Fibroblast of skin of scalp (primary cell): ENCODE results near the gene UGT2A2. TPM values are rescaled to one million over a fixed set of nuclear protein-coding genes. Genes with fewer than 3 reads are reported as not detected.
"Not testable (repeated sequence)": the region's sequence is repeated elsewhere in the genome, so short reads cannot be mapped to it uniquely, and the experiment has no call there.

Source experiments
- DNase-seq: peaks from one replicate; pipeline ENCODE4 v3.0.0-alpha.2; 2013
- polyA plus RNA-seq, 2 experiments: library from polyadenylated mRNA; unstranded; fragments of 120-200 nt; gene quantifications; one replicate each; pipeline ENCODE4 v1.2.1, GENCODE V29; 2013; ENCODE audit not compliant: insufficient read length in 2 of 2

The UGT2A2 gene
- not detected for polyA plus RNA-seq (2013, experiment 1 of 2; ENCODE audit: insufficient read length)
- polyA plus RNA-seq (2013, experiment 2 of 2; ENCODE audit: insufficient read length), result not detected

DNA sequence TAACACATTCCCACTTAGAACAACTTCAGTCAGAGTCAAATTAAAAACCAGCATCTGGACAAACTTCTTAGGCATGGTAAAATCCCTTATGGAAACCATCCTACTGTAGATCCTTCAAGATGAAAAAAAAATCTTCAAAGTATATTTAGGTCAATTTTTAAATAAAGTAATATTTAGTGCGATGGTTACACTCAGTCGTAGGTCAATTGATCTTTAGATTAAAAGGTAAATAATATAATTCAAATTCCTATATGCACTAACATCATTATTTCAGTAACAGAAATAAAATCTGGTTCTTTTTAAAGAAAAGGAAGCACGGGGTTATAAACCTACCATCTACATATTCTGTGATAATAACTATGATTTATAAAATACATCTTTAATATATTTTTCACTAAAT is at the start of gene UGT2A2:
Gene UGT2A2 (minus strand): TSS at position 101 of the 400 bp plus-strand sequence. CDS start 2 bp downstream, at position 99.
- no peak for DNase-seq

DNA sequence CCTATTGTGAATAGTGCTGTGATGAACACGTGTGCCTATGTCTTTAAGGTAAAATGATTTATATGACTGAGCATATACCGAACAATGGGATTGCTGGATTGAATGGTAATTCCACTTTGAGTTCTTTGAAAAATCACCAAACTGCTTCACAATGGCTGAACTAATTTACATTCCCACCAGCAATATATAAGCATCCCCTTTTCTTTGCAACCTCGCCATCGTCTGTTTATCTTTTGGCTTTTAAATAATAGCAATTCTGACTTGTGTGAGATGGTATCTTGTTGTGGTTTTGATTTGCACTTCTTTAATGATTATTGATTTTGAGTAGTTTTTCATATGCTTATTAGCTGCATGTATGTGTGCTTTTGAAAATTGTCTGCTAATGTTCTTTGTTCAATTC is 45.4 kb upstream of the UGT2A2 start:
- DNase-seq, result no peak

DNA sequence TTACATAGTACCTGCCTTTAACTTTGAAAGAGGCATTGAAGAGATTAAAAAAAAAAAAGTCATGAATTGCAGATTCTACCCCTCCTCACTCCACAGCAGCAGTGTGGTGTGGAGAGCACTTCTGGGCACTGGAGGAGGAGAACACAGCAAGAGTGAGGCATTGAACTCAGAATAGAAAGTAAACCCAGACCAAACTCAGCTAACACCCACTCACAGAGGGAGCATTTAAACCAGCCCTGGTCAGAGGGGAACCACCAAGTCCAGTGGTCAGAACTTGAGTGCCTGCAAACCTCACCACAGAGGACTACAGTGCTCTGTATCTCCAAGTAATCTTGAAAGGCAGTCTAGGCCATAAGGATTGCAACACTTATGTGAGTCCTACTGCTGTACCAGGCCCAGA is 29.2 kb upstream of the UGT2A2 start:
- DNase-seq, result no peak

DNA sequence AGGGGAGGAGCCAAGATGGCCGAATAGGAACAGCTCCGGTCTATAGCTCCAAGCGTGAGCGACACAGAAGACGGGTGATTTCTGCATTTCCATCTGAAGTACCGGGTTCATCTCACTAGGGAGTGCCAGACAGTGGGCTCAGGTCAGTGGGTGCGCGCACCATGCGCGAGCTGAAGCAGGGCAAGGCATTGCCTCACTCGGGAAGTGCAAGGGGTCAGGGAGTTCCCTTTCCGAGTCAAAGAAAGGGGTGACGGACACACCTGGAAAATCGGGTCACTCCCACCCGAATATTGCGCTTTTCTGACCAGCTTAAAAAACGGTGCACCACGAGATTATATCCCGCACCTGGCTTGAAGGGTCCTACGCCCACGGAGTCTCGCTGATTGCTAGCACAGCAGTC is 24.6 kb upstream of the UGT2A2 start:
- not testable (repeated sequence) for DNase-seq

DNA sequence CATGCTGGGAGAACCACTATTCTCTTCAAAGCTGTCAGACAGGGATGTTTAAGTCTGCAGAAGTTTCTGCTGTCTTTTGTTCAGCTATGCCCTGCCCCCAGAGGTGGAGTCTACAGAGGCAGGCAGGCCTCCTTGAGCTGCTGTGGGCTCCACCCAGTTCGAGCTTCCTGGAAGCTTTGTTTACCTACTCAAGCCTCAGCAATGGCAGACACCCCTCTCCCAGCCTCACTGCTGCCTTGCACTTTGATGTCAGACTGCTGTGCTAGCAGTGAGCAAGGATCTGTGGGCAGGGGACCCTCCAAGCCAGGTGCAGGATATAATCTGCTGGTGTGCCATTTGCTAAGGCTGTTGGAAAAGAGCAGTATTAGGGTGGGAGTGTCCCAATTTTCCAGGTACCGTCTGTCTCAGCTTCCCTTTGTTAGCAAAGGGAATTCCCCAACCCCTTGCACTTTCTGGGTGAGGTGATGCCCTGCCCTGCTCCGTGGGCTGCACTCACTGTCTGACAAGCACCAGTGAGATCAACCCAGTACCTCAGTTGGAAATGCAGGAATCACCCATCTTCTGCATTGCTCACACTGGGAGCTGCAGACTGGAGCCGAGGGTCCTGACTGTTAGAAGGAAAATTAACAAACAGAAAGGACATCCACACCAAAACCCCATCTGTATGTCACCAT is 21.8 kb upstream of the UGT2A2 start:
- not testable (repeated sequence) for DNase-seq

DNA sequence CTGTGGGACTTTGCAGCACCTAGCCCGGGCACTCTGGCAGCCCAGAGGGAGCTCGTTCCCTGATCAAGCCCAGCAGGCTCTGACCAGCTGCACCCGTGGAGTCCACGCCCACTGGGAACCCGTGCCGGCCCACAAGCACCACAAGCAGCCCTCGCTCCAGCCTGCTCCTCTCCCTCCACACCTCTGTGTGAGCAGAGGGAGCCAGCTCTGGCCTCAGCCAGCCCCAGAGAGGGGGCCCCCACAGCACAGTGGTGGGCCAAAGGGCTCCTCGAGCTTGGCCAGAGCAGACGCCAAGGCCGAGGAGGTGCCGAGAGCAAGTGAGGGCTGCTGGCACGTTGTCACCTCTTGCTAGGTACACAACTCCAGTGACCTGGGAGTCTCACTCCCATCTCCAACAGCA is 18.7 kb upstream of the UGT2A2 start:
- no peak for DNase-seq

DNA sequence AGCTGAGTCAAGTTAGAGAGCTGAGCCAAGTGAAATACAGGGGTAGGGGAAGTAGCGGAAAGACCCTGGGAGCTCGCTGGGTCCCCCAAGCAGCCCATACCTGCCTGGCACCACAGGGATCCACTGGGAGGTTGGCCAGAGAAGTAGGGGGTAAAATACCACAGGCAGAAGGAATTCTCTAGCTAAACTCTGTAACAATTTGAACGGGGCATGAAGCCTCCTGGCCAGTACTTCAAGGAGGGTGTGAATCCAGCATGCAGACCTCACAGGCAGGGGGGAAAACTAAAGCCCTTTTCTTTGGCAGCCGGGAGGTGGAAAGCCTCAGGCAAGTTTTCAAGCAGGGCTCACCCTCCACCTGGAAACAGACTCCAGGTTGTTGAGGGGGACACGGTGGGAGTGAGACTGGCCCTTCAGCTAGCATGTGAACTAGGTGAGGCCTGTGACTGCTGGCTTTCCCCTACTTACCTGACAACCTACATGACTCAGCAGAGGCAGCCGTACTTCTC is 17.3 kb upstream of the UGT2A2 start:
- no peak for DNase-seq

DNA sequence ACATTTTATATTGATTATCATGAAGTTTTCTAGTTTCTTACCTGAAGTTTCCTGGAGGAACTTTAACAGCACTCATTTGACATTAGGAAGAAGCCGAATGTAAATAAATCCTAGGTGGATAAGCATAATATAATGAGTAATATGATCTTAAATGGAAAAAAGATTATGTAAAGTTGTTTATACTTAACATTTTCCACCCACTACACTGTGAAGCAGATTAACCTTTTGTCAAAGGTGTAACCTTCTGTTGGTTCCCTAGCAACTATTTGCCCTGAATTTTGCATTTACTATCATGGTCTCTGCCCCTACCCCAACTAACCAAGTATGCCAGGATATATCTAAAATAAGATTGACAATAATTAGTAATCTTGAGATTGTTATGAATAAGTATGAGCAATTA is 13.7 kb upstream of the UGT2A2 start, which contains the start of gene UGT2A1:
Gene UGT2A1 (minus strand): TSS at position 101 of the 400 bp plus-strand sequence. CDS start 5,603 bp downstream, outside the sequence.
- no peak for DNase-seq

DNA sequence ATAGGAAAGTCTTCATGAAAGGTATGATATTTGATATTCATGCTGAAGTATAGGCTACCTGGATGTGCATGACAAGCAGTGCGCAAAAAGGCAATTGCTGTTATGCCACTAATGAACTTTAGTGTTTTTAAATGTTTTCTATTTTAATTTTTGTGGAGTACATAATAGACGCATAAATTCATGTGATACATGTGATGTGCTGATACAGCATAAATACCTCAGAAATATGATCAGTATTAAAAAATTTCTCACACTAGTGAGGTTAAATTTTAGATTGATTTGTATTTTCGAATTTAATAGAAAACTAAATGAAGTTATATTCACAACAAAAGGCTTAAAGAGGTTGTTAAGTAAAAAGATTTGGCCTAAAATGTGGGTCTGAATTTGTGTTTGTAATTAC is 11.4 kb upstream of the UGT2A2 start:
- DNase-seq, result no peak

DNA sequence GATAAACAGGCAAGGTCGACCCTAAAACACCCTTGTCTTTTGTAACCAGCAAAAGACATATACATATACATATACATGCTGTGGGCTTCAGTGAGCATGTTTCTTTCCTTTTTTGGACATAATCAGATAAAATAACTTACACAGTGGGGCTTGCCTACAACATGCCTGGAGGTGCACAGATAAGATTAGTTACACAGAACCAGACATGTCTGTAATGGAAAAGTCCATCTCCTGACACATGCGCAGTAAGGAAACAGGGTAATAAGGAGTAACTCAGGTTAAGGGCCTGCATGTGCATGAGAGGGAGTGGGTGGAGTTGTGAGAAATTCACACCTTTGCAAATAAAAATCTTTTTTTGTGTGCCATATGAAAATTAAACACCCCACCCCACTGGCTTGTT is 10.2 kb upstream of the UGT2A2 start:
- no peak for DNase-seq

DNA sequence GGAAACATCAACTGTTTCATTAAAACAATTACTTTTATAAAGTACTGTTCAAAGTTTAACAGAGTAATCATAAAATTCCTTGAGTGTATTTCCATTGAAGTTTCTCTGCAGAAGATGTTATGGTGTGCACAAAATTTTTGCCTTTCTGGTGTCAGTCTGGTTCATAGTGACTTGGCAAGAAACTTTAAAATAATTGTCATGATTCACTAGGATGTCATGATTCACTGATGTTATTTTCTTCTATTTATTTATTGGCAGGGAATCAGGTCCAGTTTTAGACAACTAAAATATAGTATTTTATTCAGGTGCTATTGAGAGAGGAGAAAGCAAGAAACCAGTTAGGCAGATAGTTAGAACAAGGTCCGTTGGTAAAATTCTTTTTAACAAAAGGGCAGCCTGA is 9.8 kb upstream of the UGT2A2 start:
- no peak for DNase-seq

DNA sequence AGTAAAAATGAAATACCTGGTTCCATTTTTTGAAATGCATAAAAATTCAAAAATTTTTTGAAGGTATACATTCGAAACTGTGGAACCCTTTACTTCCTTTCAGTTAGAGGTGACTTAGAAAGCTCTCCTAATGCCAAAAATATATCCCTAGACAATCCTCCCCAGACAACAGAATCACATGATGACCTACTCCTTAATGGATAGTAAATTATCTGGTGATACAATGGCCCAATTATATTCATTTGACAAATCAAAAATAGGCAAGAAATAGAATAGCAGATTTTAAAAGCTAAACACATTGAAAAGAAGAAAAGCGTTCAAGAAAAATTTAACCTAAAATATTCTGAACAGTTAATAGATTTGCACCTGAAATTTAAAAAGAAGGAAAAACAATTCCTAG is 3.5 kb upstream of the UGT2A2 start:
- no peak for DNase-seq

DNA sequence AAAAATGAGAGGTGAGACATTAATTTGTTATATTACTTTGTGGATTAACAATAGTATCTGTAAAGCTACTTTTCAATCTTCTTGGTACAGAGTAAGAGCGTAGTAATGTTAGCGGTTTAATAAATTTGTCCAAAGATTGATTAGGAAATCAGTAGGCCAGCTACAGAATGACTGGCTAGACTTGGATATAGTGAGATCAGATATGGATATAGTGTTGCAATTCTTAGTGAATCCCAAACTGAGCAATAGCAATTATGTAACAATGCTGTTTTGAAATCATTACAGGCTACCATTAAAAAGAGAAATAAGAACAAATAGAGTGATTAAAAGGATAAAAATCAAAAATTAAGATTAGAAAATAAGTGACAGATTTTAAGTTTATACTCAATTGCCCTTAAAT is 847 bp upstream of the UGT2A2 start:
- no peak for DNase-seq

DNA sequence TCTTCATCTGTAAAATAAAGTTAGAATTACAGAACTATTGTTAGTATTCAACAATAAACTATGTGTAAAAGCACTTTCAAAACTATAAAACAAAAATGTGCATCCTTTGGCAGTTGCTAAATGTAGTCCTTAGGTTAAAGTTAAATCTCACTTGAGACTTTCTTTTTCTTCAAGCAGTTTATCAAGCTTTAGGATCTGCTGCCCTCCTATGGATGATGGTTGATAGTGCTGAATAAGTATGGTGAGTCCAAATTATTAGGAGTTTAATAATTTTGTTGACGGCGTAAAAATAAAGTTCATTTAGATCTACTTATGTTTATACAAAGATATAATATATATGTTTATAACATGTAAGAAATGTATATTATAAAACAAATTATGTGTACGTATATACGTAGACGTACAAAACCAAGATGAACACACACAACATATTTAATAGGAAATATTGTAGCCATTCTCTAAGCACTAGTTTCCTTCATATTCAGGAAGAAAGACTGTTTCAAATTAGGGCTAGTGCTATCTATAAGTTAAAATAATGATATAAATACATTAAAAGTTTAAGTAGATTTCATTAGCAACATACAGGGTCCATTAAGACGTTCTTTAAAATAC is 22.3 kb downstream of the UGT2A2 start:
- peak; percentile 28 for DNase-seq

DNA sequence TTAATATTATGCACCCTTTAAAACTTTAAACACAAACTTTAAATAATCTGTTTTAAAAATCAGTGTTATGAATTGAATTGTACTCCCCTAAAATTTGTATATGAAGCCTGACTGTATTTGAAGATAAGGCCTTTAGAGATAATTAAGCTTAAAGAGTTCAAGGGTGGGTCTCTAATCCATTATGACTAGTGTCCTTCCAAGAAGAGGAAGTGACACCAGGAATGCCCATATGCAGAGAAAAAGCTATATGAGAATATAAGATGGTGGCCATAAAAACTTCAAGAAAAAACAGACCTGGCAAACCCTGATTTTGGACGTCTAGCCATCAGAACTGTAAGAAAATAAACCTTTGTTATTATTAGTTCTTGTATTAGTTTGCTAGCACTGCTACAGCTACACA is 29.0 kb downstream of the UGT2A2 start:
- DNase-seq, result no peak

DNA sequence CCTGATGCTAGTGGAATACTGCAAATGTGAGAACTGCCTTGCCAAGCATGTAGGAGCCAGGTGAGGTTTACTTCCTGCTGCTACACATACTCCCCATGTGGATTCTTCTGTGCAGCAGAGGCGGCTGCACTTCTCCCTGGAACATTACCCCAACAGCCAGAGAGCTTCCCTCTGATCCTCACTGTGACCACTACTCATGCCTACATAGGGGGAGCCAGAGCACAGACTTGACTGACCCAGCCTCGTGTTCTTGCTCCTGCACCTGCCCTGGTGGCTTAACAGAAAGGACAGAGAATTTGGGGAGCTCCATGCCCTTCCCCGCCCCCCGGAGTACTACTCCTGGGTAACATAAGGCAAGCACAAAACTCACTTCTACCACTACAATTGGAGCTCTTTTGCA is 38.4 kb downstream of the UGT2A2 start:
- no peak for DNase-seq

DNA sequence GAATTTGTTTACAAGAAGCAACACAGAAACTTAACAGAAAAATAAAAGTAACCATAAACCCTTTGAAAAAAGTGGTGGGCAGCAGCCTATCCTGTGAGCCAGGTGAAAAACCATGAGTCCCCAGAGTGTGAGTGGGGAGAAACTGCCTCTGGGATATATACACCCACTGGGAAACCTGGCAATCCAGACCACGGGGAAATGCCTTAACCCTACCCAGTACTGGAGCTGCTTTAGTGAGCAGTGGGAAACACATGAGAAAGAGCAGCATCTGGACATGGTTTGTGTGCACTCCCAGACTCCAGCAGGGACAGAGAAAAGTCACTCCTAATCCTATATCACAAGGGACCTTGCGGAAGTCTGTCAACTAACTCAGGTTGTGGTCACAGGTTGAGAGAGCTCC is 39.4 kb downstream of the UGT2A2 start:
- DNase-seq, result no peak

DNA sequence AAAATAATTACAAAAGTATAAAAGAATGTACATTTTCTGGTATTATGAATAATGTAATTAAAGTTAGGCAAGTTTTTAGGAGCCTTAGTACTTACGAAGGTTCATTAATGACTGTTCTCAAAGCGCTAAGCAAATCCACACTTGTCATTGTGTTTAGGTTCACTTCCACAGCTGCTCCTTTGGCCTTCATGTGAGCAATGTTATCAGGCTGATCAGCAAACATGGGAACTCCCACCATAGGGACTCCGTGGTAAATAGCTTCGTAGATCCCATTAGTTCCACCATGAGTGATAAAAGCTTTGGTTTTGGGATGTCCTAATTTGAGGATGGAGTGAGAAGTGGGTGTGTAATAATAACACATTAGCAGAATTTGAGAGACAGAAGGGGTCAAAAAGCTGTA is 45.1 kb downstream of the UGT2A2 start:
- no peak for DNase-seq

DNA sequence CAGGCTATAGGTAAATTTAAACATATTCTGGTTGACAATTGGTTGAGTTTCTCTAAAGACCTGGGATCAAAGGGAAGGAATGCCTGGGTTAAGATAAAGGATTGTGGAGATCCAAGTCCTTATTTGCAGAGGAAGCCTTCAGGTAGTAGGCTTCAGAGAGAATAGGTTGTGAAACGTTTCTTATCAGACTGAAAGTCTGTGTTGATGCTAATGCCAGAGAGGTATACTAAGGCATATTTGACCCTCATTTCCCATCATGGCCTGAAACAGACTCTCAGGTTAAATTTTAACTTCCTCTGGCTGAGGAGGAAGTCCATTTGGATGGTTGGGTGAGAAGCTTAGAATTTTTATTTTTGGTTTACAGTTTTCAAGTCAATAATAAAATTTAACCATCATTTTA is 48.1 kb downstream of the UGT2A2 start:
- DNase-seq, result no peak

DNA sequence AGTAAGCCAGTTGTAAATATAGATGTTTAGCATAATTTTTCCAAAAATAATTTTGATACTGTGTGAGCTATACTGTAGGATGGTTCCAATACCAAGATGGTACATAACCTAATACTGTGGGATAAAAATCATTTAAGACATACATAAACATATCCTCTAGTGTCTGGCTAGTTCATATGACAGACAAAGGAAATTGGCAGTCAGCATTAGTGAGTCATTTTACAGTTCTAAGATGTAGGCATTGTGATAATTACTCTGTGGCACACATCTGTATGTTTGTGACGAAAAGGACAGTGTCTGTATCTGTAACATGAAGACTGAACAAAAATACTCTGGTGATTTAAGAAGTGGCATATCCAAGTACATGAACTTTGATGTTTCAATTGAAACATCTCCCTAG is 49.6 kb downstream of the UGT2A2 start:
- no peak for DNase-seq

DNA sequence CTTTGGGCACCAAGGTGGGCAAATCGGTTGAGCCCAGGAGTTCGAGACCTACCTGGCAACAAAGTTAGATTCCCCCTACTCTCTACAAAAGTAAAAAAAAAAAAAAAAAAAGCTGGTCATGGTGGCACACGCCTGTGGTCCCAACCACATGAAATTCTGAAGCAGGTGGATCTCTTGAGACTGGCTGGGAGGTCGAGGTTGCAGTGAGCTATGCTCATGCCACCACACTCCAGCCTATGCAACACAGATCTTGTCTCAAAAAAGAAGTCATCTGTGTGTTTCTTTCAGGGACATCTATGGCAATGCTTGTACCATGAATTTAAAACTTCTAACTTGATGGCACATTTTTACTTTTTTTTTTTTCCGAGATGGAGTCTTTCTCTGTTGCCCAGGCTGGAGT is 55.3 kb downstream of the UGT2A2 start:
- DNase-seq, result no peak

DNA sequence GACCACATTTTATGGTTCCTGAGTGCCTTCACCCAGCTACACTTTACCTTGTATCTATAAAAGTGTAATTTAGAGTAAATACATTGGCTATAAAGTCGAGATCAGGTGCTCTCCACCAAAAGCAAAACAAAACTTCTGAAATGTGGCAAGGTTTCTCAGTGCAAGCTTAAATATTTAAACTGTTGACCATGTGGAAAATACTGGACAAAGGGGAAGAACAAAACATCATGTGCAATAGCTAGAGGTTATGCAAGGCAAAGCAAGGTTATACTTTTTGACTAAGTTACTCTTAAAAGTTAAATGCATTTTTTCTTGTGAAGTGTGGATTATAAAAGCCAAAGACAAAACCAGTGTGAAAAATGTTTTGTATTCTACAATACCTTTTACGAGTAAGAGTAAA is 55.9 kb downstream of the UGT2A2 start:
- DNase-seq, result no peak

DNA sequence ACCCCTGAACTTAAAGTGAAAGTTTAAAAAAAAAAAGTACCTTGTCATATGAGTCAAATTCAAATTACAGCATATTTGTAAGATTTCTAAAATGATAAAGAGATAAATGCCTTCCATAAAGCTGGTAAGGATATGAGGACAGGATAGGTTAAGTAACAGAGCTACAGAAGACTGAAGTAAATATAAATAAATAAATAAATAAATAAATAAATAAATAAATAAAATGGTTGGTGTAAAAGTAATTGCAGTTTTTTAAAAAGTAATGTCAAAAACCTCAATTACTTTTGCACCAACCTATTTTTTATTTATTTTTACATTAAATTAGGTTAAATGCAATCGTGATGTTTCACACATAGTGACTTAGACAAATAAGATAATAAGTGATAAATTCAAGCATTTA is 62.2 kb downstream of the UGT2A2 start:
- no peak for DNase-seq

DNA sequence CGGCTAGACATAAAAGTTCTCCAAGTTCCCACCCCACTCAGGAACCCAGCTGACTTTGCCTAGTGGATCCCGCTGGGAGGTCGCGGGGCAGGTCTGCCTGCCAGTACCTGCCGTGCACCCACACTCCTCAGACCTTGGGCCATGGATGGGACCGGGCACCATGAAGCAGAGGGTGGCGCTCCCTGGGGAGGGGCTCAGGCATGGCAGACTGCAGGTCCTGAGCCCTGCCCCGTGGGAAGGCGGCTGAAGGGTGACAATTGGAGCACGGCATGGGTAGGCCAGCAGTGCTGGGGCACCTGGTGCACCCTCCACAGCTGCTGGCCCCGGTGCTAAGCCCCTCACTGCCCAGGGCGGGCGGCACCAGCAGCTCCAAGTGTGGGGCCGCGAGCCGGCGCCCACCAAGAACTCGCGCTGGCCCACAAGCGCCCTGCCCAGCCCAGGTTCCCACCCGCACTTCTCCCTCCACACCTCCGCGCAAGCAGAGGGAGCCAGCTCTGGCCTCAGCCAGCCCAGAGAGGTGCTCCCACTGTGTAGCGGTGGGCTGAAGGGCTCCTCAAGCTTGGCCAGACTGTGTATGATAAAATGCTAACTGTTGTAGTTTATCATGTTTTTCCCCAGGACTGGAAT is 63.1 kb downstream of the UGT2A2 start:
- DNase-seq, result no peak
